SK-N-MC (cell line): ENCODE results near the gene CCNQ.
"Not testable (repeated sequence)": the region's sequence is repeated elsewhere in the genome, so short reads cannot be mapped to it uniquely, and the experiment has no call there.

Experiments used
- DNase-seq: peaks from one replicate; pipeline ENCODE4 v3.0.0-alpha.2; 2011; ENCODE audit warnings: low read depth, low spot score
- H3K27ac ChIP-seq: fragments of 200-600 bp; sonication (generic); 2 replicates; pipeline ENCODE4 v1.5.1; 2016; ENCODE audit warnings: mixed run types
- H3K36me3 ChIP-seq: fragments of 200-600 bp; sonication (generic); 2 replicates; pipeline ENCODE4 v1.6.1; 2017; ENCODE audit warnings: antibody characterized with exemption, low read length, mixed read lengths; ENCODE audit not compliant: insufficient read depth
- H3K4me3 ChIP-seq: fragments of 200-600 bp; sonication (generic); 2 replicates; pipeline ENCODE4 v1.5.1; 2016
- H3K9ac ChIP-seq: fragments of 200-600 bp; sonication (generic); 2 replicates; pipeline ENCODE4 v1.8.0; 2017; ENCODE audit warnings: mixed run types, mixed read lengths; ENCODE audit not compliant: insufficient read length
- H3K9me3 ChIP-seq: fragments of 200-600 bp; sonication (generic); 2 replicates; pipeline ENCODE4 v1.6.1; 2017; ENCODE audit warnings: low read depth, mild to moderate bottlenecking, antibody characterized with exemption, low read length, moderate library complexity, mixed read lengths
- EZH2 ChIP-seq: fragments of 200-600 bp; sonication (generic); IDR thresholded peaks from one replicate; pipeline ENCODE4 v1.6.1; 2017; ENCODE audit warnings: antibody characterized with exemption
- FOXP2 ChIP-seq: optimal IDR thresholded peaks from 2 replicates; pipeline ENCODE3; 2011; ENCODE audit warnings: mild to moderate bottlenecking, moderate library complexity; ENCODE audit not compliant: insufficient read depth; ENCODE audit errors: extremely low read length, control extremely low read depth
- POLR2AphosphoS5 ChIP-seq: IDR thresholded peaks from 2 replicates; pipeline ENCODE4 v1.6.1; 2012; ENCODE audit warnings: mild to moderate bottlenecking, low read depth, low read length, borderline replicate concordance

The CCNQ gene

GRCh38 chrX:153612413-153612812 is 13.5 kb upstream of the CCNQ start:
- no peak overlapping the region for H3K27ac ChIP-seq
- no peaks in the 10 kb centered on the region for H3K36me3 ChIP-seq
- no peaks in the 10 kb centered on the region for H3K9me3 ChIP-seq
- H3K4me3 ChIP-seq, result no peak overlapping the region
- no peak overlapping the region for H3K9ac ChIP-seq
- no peak for DNase-seq
- TF ChIP-seq POLR2AphosphoS5 (no peak), FOXP2 (no peak), EZH2 (no peak)

DNA sequence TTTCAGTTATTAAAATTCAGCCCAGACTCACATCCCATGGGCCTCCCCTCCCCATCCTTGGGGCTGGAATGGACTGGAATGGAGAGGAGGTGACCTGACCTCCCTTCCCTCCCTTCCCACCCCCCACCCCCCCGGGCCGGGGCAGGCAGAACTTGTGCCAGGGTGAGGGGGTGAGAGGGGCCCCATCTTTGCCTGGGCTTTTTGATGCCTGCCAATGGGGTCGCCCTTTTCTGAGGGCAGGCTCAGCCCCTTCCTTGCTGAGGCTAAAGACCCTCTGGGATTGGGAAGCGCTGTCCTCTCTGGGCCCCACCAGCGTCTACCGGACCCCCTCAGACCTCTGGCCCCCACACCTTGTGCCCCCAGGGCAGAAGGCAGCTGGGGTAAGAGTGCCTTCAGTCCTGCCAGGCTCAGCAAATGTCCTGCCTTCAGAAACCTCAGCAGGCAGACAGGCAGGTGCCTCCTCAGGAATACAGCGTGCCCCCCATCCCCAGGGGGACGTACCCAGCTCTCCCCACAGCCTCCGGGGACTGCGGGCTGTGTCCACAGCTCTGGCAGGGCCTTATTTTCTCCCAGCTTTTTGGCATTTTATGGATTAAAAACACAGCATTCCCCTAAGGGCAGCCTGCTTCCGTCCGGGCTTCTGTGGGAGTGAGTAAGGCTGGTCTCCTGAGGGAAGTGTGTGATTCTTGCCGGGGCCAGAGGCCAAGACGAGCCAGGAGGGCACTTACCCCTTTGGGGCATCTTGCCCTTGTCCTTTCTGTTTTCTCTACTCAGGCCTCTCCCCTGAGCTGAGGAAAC is 12.6 kb upstream of the CCNQ start:
- no peak for TF ChIP-seq FOXP2
- no peak for TF ChIP-seq EZH2
- no peak for TF ChIP-seq POLR2AphosphoS5
- H3K9me3 ChIP-seq, result no peaks in the 10 kb centered on the region
- H3K27ac ChIP-seq, result no peak overlapping the region
- DNase-seq, result no peak
- H3K4me3 ChIP-seq, result no peak overlapping the region
- no peaks in the 10 kb centered on the region for H3K36me3 ChIP-seq
- no peak overlapping the region for H3K9ac ChIP-seq

GRCh38 chrX:153610836-153611213 is 11.9 kb upstream of the CCNQ start:
- TF ChIP-seq POLR2AphosphoS5, result no peak
- no peak for TF ChIP-seq FOXP2
- Histone ChIP-seq H3K27ac (no peak overlapping the region), H3K9me3 (no peaks in the 10 kb centered on the region), H3K9ac (no peak overlapping the region), H3K36me3 (no peaks in the 10 kb centered on the region), H3K4me3 (no peak overlapping the region)
- no peak for DNase-seq

GRCh38 chrX:153609917-153610835 is 11.2 kb upstream of the CCNQ start:
- Histone ChIP-seq H3K27ac (no peak overlapping the region), H3K9ac (peak overlapping the region; percentile 37), H3K4me3 (peak overlapping the region; percentile 70), H3K36me3 (no peaks in the 10 kb centered on the region), H3K9me3 (no peaks in the 10 kb centered on the region)
- TF ChIP-seq EZH2 (no peak), FOXP2 (peak; percentile 30), POLR2AphosphoS5 (no peak)
- peak; percentile 10 for DNase-seq

- Histone ChIP-seq H3K36me3 (no peaks in the 10 kb centered on the region), H3K9ac (no peak overlapping the region), H3K9me3 (no peaks in the 10 kb centered on the region), H3K27ac (no peak overlapping the region), H3K4me3 (no peak overlapping the region)
- DNase-seq, result no peak
- TF ChIP-seq POLR2AphosphoS5 (no peak), EZH2 (no peak), FOXP2 (no peak)
Measured at GRCh38 chrX:153608806-153609205, 9.9 kb upstream of the CCNQ start.

- Histone ChIP-seq H3K4me3 (no peak overlapping the region), H3K36me3 (no peaks in the 10 kb centered on the region), H3K27ac (no peak overlapping the region), H3K9ac (no peak overlapping the region), H3K9me3 (no peaks in the 10 kb centered on the region)
- no peak for DNase-seq
- TF ChIP-seq POLR2AphosphoS5 (no peak), FOXP2 (no peak), EZH2 (no peak)
Measured at GRCh38 chrX:153608376-153608775, 9.4 kb upstream of the CCNQ start.

DNA sequence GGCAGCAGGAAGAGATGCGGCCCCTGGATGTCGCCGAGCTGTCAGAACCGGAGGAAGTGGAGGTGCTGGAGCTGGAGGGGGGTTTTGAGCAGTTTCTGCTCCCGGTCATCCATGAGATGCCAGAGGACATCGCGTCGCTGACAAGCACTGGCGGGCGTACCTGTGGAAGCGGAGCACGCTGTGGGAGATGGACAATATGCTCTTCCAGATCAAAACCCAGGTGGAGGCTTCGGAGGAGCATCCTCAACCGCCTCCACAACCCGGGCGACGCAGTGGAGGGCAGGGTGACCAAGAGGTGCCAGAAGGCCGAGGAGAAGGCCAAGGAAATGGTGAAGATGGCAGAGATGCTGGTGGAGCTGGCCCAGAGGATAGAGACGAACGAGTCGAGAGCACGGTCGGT is 7.6 kb upstream of the CCNQ start:
- Histone ChIP-seq H3K9me3 (no peaks in the 10 kb centered on the region), H3K9ac (no peak overlapping the region), H3K27ac (no peak overlapping the region), H3K4me3 (no peak overlapping the region), H3K36me3 (no peaks in the 10 kb centered on the region)
- TF ChIP-seq POLR2AphosphoS5 (no peak), FOXP2 (no peak), EZH2 (no peak)
- DNase-seq, result no peak

GRCh38 chrX:153604666-153605380 is 5.9 kb upstream of the CCNQ start:
- H3K9ac ChIP-seq, H3K9me3 ChIP-seq, DNase-seq, H3K27ac ChIP-seq, H3K36me3 ChIP-seq, H3K4me3 ChIP-seq: not testable (repeated sequence)
